Measurements from ENCODE around the gene C16orf95. TPM values are rescaled to one million over a fixed set of nuclear protein-coding genes. Genes with fewer than 3 reads are reported as not detected.
A peak's percentile ranks its signal among the peaks of the same experiment; 100 is the strongest.

C16orf95 gene
- total RNA-seq, 1 donor from 2014 or later: 10.9 TPM

DNA sequence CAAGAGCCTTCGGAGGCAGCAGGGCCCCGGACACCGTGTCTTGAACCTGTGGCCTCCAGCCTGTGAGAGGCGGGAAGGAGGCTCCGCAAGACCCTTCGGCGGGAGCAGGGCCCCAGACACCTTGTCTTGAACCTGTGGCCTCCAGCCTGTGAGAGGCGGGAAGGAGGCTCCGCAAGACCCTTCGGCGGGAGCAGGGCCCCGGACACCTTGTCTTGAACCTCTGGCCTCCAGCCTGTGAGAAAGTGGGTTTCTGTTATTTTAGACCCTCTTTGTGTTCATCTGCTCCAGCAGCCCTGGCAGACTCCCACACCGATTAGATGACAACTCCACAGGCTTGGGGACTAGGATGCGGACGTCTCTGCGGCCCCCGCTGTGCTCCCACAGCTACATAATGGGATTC is 36.4 kb upstream of the C16orf95 start:
- Mint-ChIP-seq H3K4me3 (no peak overlapping the region), H3K36me3 (ENCODE audit: low read depth) (peaks cover 13% of the 10 kb centered on the region)
- intact Hi-C loops (cut with micrococcal nuclease): no loop called here

DNA sequence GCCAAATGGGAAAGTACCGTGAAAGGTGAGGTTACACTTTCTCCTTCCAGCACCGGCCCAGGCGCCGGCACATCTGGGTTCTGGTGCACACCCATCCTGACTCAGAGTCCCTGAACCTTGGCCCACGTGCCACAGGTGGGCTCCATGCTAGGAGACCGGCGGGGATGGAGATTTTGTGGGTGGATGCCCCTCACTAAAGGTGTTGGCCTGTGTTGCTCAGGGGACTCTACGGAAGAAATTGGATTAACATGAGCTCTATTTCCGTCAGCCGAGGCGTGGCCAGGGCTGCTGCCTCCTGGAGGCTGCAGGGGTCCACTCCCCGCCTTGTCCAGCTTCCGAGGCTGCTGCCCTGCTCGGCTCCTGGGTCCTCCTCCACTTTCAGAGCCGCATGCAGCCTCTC is 35.6 kb upstream of the C16orf95 start:
- Mint-ChIP-seq H3K27ac (no peak overlapping the region), H3K4me3 (no peak overlapping the region), H3K36me3 (ENCODE audit: low read depth) (peaks cover 12% of the 10 kb centered on the region), H3K4me1 (no peaks in the 10 kb centered on the region), H3K27me3 (no peaks in the 10 kb centered on the region), H3K9me3 (no peaks in the 10 kb centered on the region)
- intact Hi-C loops (cut with micrococcal nuclease): no loop called here
- no peak for DNase-seq

More for the DNA sequence above, 36.4 kb upstream of the C16orf95 start:
- H3K4me1 Mint-ChIP-seq: no peaks in the 10 kb centered on the region
- no peak for DNase-seq
- H3K27ac Mint-ChIP-seq: no peak overlapping the region
- no peaks in the 10 kb centered on the region for H3K27me3 Mint-ChIP-seq
- no peaks in the 10 kb centered on the region for H3K9me3 Mint-ChIP-seq

DNA sequence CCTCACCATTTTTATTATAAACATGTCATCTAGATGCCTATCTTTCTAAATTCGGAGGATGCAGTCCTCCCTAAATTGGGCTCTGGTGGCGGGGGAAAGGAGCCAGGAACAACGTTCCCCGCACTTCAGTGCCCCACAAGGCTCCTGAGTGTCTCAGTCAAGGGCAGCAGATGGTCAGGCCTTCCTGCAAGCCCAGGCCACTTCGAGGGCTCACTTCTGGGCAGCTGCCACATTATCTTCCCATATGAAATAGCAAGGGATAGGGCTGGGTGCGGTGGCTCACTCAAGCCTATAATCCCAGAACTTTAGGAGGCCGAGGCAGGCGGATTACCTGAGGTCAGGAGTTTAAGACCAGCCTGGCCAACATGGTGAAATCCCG is 34.1 kb upstream of the C16orf95 start:
- Mint-ChIP-seq H3K9me3 (no peaks in the 10 kb centered on the region), H3K4me1 (no peaks in the 10 kb centered on the region), H3K36me3 (ENCODE audit: low read depth) (peaks cover 12% of the 10 kb centered on the region), H3K4me3 (no peak overlapping the region), H3K27ac (no peak overlapping the region), H3K27me3 (no peaks in the 10 kb centered on the region)
- intact Hi-C loops (cut with micrococcal nuclease): no loop called here
- no peak for DNase-seq

DNA sequence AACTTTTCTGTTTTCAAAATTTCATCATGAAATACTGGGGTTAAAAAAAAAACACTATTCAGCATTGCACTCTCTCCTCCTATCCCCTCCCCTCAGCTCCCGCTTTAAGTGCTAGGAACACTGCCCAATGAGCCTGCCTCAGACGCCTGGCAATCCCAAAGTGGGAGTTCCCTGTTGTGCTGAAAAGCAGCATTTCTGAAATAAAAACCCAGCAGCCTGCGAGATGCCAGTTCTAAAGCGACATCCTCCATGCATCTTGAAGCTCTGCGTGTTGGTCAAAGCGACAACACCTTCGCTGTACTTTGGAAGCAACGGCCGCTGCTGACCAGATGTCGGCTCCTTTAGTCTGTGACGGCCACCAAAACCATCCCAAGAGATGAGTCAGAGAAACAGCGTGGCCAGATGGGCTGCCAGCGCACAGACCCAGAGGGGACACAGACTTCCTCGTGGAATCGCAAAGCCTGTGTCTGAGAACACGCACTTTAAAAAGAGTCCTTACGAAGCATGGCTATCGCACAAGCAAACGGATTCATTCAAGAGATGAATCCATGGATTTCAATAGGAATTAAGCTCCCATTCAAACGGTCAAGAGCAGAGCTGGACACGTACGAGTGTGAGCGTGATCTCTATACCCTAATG is 33.6 kb upstream of the C16orf95 start:
- no peaks in the 10 kb centered on the region for H3K27me3 Mint-ChIP-seq
- peaks cover 16% of the 10 kb centered on the region for H3K36me3 Mint-ChIP-seq (ENCODE audit: low read depth)
- H3K4me3 Mint-ChIP-seq: no peak overlapping the region
- H3K27ac Mint-ChIP-seq: no peak overlapping the region
- intact Hi-C loops (cut with micrococcal nuclease): no loop called here
- DNase-seq: no peak
- no peaks in the 10 kb centered on the region for H3K9me3 Mint-ChIP-seq
- peaks cover 2% of the 10 kb centered on the region for H3K4me1 Mint-ChIP-seq

DNA sequence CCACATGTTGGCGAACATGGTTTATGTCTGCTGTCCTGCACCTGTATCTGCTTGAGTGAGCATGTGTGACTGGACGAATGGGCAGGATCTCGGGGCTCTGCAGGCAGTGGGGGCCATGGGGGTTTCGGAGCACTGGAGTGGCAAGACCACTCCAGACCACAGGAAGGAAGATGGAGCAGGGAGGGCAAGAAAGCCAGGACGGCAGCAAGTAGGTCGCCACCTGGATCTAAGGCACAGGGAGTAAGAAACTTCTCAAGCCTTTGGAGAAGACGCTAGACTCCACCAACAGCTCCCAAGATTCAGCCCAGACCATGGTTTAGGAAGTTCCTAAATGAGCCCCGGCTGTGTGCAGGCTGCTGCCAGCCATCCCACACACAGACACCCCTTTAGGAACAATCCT is 32.8 kb upstream of the C16orf95 start:
- Mint-ChIP-seq H3K9me3 (no peaks in the 10 kb centered on the region), H3K27me3 (no peaks in the 10 kb centered on the region)
- intact Hi-C loops (cut with micrococcal nuclease): no loop called here

DNA sequence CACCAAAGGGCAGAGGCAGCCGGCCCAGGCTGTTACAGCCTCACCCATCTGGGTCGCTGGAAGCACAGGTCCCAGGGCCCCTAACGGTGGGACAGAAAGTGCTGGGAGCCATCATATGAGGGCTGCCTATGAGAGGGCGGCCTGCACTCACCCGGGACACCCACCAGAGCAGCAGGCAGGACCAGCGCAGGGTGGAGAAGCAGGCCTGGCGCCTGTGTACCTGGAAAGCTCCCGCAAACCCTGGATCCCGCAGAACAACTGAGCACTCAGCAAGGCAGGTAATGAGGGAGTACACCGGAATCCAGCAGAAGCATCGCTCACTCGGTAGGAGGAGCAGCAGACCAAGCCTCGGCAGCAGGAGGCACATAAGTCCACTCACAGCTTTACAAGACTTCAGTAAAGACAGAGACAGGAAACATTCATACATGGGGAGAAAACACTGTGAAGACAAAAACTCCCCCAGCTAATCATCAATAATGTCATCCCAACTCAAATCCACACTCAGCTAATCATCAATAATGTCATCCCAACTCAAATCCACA is 31.5 kb upstream of the C16orf95 start:
- Mint-ChIP-seq H3K9me3 (no peaks in the 10 kb centered on the region), H3K4me1 (peaks cover 8% of the 10 kb centered on the region), H3K27ac (no peak overlapping the region), H3K4me3 (no peak overlapping the region), H3K36me3 (ENCODE audit: low read depth) (peaks cover 26% of the 10 kb centered on the region), H3K27me3 (no peaks in the 10 kb centered on the region)
- DNase-seq: no peak
- intact Hi-C loops (cut with micrococcal nuclease): no loop called here

More for the DNA sequence above, 32.8 kb upstream of the C16orf95 start:
- no peak for DNase-seq
- H3K4me1 Mint-ChIP-seq: peaks cover 8% of the 10 kb centered on the region
- H3K4me3 Mint-ChIP-seq: no peak overlapping the region
- H3K27ac Mint-ChIP-seq: no peak overlapping the region
- peaks cover 21% of the 10 kb centered on the region for H3K36me3 Mint-ChIP-seq (ENCODE audit: low read depth)

DNA sequence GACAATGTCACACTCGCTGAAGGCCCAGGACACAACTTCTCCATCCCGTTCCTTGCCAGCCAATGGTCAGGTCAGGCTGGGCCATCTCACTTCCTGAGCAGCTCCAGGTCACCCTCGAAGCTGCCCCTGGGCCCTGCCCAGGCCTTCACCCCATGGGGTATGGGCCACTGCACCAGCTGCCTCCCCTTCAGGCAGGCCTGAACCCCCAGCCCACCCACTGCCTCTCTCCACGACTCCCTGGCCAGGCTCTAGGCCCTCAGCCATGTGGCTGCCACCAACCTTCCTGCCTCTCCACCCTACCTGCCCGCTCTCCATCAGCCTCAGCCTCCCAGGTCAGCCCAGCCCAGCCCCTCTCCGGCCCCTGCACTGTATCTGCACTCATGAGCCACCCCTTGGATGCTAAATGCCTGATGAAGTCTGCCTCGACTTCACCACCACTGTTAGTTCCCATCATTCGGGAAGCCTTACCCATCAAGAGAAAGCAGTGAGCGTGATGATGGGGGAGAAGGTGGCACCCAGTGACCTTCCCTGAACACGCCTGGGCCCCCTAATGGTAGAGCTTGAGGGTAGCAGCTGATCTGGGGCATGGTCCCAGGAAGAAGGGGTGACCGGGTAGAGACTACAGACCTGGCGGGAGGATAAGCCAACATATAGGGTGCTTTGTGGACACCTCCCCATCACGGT is 30.9 kb upstream of the C16orf95 start:
- Mint-ChIP-seq H3K4me1 (peaks cover 8% of the 10 kb centered on the region), H3K36me3 (ENCODE audit: low read depth) (peaks cover 27% of the 10 kb centered on the region), H3K27me3 (no peaks in the 10 kb centered on the region), H3K27ac (no peak overlapping the region), H3K9me3 (no peaks in the 10 kb centered on the region), H3K4me3 (no peak overlapping the region)
- intact Hi-C loops (cut with micrococcal nuclease): no loop called here
- no peak for DNase-seq

DNA sequence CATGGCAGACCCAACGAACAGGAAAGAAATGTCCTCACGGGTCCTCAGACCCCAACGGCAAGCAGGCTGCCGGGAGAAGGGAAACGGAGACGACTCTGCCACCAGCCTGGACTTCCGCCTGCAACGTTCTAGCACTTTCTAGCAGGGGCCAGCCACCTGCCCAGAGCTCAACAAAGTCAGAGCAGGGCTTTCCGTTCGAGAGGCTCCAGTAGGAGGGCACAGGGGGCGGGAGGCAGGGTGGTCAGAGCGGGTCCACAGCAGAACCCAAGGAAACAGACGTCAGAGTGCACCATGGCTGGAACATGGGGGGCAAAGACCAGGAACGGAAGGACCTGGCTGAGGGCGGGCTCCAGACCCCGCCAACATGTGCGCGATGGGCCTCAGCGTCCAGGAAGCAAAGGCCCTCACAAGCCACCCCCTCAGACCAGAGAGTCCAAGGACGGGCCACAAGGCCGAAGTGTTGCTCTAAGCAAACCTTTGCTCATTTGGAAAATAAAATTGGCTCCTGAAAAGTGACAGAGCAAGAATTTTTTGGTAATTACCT is 29.4 kb upstream of the C16orf95 start:
- no peak overlapping the region for H3K27ac Mint-ChIP-seq
- no peaks in the 10 kb centered on the region for H3K27me3 Mint-ChIP-seq
- intact Hi-C loops (cut with micrococcal nuclease): no loop called here
- H3K4me3 Mint-ChIP-seq: no peak overlapping the region
- DNase-seq: no peak
- peaks cover 9% of the 10 kb centered on the region for H3K4me1 Mint-ChIP-seq
- no peaks in the 10 kb centered on the region for H3K9me3 Mint-ChIP-seq
- peaks cover 37% of the 10 kb centered on the region for H3K36me3 Mint-ChIP-seq (ENCODE audit: low read depth)

DNA sequence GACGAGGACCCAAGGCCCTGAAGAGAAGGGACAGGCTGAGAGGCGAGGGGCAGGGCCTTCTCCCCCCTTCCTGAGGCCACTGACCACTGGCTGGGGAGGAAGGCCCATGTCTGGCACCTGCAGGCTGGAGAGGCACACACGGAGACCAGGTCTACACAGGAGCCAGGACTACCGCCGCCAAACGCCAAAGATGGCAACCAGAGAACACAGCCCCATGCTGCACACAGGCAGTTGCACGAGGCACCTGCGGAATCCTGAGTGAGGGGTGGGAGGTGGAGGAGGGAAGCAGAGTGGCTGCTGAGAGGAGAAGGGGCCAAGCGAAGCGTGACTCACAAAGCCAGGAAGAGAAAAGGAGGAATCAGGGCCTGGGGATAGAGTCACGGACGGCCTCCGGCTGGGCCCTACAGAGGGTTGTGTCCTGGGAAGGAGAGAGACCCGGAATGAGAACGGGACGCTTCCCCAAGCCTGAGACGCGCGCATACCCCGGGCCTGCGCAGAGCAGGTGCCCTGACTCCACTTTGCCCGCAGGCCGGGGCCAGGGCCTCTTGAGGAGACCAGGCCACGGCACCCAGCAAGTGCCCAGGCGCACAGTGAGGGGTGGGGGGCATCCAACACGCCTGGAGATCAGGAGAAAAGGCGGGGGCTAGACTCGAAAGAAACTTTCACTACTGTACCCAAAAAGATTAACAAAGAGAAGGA is 28.7 kb upstream of the C16orf95 start:
- DNase-seq: no peak
- Mint-ChIP-seq H3K36me3 (ENCODE audit: low read depth) (peaks cover 41% of the 10 kb centered on the region), H3K4me1 (peaks cover 9% of the 10 kb centered on the region), H3K9me3 (no peaks in the 10 kb centered on the region), H3K27ac (peak overlapping the region; percentile 86), H3K27me3 (no peaks in the 10 kb centered on the region), H3K4me3 (peak overlapping the region; percentile 75)
- intact Hi-C loops (cut with micrococcal nuclease): no loop called here

DNA sequence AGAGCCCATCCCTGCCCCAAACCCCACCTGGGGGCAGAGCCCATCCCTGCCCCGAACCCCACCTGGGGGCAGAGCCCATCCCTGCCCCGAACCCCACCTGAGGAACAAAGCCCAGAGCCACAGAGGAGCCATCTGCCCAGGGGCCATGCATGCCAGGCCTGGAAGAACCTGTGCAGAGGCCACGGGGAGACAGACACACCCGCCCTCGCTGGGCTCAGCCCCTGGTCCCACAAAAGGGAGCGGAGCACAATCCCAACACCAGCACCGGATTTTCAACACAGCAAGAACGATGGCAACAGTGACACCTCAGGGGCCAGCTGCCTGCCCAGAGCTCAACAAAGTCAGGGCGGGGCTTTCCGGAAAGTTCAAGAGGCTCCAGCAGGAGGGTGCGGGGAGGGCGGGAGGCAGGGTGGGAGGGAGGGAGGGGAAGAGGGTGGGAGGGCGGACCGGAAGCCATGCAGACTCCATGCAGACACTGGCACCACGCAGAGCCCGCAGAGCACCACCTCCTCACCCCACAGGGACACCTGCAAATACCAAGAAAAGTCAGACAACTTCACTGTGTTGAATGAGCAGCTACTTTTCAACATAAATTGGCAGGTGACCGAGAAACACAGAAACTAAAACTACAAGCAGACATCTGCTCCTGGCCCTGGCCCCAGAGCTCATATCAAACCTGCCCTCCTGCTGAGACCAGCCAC is 27.9 kb upstream of the C16orf95 start:
- intact Hi-C loops (cut with micrococcal nuclease): no loop called here
- Mint-ChIP-seq H3K9me3 (no peaks in the 10 kb centered on the region), H3K4me1 (peaks cover 11% of the 10 kb centered on the region)

DNA sequence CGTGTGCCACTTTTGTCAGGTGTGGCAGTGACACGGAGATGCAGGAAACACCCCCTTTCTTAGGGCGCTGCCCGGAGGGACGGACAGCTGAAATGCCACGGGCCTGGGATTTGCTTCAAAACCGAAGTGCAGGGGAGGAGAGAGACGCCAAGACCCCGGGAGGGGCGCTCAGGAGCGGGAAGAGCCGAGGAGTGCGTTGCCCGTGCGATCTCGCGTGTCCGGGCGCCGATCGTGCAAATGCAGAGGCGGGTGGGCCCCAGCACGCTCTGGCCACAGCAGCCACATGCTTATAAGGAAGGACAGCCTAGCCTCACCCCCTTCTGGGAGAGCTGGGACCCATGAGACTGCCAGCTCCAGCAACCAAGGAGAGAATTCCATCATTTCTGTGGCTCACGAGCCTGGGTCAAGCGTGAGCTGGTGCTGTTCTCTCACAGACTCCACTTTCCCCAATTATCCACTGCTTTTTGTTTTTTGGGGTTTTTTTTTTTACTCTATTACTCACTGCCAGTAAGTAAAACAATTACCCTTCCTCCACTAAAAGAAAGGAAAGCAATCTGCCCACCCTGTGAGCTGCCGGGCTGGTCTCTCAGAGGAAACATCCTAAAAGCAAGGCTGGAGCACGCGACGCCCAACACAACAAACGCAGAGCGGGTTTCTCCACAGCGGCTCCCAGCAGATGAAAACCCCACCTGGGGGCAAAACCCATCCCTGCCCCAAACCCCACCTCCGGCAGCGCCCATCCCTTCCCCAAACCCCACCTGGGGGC is 27.2 kb upstream of the C16orf95 start:
- no peaks in the 10 kb centered on the region for H3K27me3 Mint-ChIP-seq
- H3K27ac Mint-ChIP-seq: peak overlapping the region; percentile 58
- H3K36me3 Mint-ChIP-seq (ENCODE audit: low read depth): peaks cover 45% of the 10 kb centered on the region
- peak overlapping the region; percentile 66 for H3K4me3 Mint-ChIP-seq
- no peak for DNase-seq
- peaks cover 11% of the 10 kb centered on the region for H3K4me1 Mint-ChIP-seq
- no peaks in the 10 kb centered on the region for H3K9me3 Mint-ChIP-seq
- intact Hi-C loops (cut with micrococcal nuclease): no loop called here

More for the DNA sequence above, 27.9 kb upstream of the C16orf95 start:
- peak overlapping the region; percentile 86 for H3K27ac Mint-ChIP-seq
- H3K27me3 Mint-ChIP-seq: no peaks in the 10 kb centered on the region
- peak; percentile 84 for DNase-seq
- H3K36me3 Mint-ChIP-seq (ENCODE audit: low read depth): peaks cover 48% of the 10 kb centered on the region
- H3K4me3 Mint-ChIP-seq: peak overlapping the region; percentile 75

DNA sequence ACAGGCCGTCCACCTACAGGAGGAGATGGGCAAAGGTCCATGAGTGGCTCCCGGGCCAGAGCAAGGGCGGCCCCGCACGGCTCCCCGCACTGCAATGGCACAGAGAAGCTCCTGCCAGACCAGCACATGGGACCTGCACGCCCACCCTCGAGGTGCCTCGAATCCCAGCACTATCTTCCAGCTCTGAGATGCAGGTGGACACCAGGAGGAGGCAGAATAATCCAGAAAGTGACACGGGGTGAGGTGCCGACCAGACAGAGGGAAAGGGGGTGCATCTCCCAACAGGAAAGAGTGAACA is 26.5 kb upstream of the C16orf95 start:
- Mint-ChIP-seq H3K4me3 (peak overlapping the region; percentile 45), H3K27me3 (no peaks in the 10 kb centered on the region)
- intact Hi-C loops (cut with micrococcal nuclease): no loop called here

More for the DNA sequence above, 26.5 kb upstream of the C16orf95 start:
- peaks cover 47% of the 10 kb centered on the region for H3K36me3 Mint-ChIP-seq (ENCODE audit: low read depth)
- H3K9me3 Mint-ChIP-seq: no peaks in the 10 kb centered on the region
- no peak for DNase-seq
- H3K4me1 Mint-ChIP-seq: peaks cover 14% of the 10 kb centered on the region
- no peak overlapping the region for H3K27ac Mint-ChIP-seq
